T-helper 17 cell (primary cell): ENCODE measurements around the gene GP1BA. TPM values are rescaled to one million over a fixed set of nuclear protein-coding genes. Genes with fewer than 3 reads are reported as not detected.
A peak's percentile ranks its signal among the peaks of the same experiment; 100 is the strongest.

Experiments used
- ATAC-seq: fragments of 150-1000 bp; cut with Tn5 transposase; 2 replicates; pipeline ENCODE4 v1.10.0; 2021; ENCODE audit warnings: mild to moderate bottlenecking, moderate library complexity
- DNase-seq, 3 donors: peaks; one replicate each; pipeline versions ENCODE4 v3.0.0 to v3.0.0-alpha.2; 2020 to 2021
- H3K9me3 ChIP-seq: one replicate; pipeline ENCODE4 v1.7.0; 2013; ENCODE audit warnings: low read length, mild to moderate bottlenecking; ENCODE audit not compliant: control insufficient read depth, poor library complexity, severe bottlenecking
- H3K27ac Mint-ChIP-seq: one replicate; pipeline ENCODE4 v1.8.0; 2022; ENCODE audit warnings: mild to moderate bottlenecking, moderate library complexity, mixed read lengths
- H3K27me3 Mint-ChIP-seq: one replicate; pipeline ENCODE4 v1.8.0; 2022; ENCODE audit warnings: mixed read lengths
- H3K36me3 Mint-ChIP-seq: one replicate; pipeline ENCODE4 v1.8.0; 2022; ENCODE audit warnings: low read depth, mixed read lengths
- H3K4me1 Mint-ChIP-seq: one replicate; pipeline ENCODE4 v1.8.0; 2022; ENCODE audit warnings: mild to moderate bottlenecking, mixed read lengths
- H3K4me3 Mint-ChIP-seq: one replicate; pipeline ENCODE4 v1.8.0; 2022; ENCODE audit warnings: mild to moderate bottlenecking, moderate library complexity, mixed read lengths
- total RNA-seq, 4 donors: library from RNA in 2 of 4; stranded (reverse) in 2 of 4; gene quantifications; one replicate each; pipeline ENCODE4 v1.2.3 and lab custom pipeline; 2022 to 2026

GP1BA gene
- total RNA-seq, 2 donors from 2014 or later, result 1.6 to 22.9 TPM

GRCh38 chr17:4945176-4945943 lies 13.3 kb downstream of the GP1BA start:
- H3K4me1 Mint-ChIP-seq, result peaks cover 58% of the 10 kb centered on the region
- H3K27ac Mint-ChIP-seq, result peak overlapping the region; percentile 93
- peaks cover 26% of the 10 kb centered on the region for H3K36me3 Mint-ChIP-seq
- peak; percentile 40 for ATAC-seq
- DNase-seq, result peak; percentile 48 to 61 (median 54)
- H3K27me3 Mint-ChIP-seq, result no peaks in the 10 kb centered on the region
- H3K4me3 Mint-ChIP-seq, result peak overlapping the region; percentile 100
- no peaks in the 10 kb centered on the region for H3K9me3 ChIP-seq

DNA sequence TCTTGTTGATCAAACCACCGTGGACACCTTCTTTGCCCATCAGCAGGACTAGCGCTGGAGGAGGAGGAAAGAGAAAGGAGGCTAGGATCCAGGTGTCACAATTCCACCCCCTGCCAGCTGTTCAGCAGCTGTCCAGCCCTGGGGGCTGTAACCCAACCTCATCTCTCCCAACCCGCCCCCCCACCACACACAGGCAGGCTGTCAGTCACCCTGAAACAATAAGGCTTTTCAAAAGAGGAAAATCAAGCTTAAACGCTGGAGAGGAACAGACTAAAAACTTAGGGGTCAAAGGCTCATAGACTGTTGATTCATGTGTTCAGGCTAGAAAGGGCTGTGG lies 13.8 kb downstream of the GP1BA start:
- Mint-ChIP-seq H3K36me3 (peaks cover 26% of the 10 kb centered on the region), H3K27me3 (no peaks in the 10 kb centered on the region), H3K27ac (peak overlapping the region; percentile 93), H3K4me1 (peaks cover 63% of the 10 kb centered on the region), H3K4me3 (peak overlapping the region; percentile 100)
- H3K9me3 ChIP-seq, result no peaks in the 10 kb centered on the region
- DNase-seq (no peak), ATAC-seq (no peak)

DNA sequence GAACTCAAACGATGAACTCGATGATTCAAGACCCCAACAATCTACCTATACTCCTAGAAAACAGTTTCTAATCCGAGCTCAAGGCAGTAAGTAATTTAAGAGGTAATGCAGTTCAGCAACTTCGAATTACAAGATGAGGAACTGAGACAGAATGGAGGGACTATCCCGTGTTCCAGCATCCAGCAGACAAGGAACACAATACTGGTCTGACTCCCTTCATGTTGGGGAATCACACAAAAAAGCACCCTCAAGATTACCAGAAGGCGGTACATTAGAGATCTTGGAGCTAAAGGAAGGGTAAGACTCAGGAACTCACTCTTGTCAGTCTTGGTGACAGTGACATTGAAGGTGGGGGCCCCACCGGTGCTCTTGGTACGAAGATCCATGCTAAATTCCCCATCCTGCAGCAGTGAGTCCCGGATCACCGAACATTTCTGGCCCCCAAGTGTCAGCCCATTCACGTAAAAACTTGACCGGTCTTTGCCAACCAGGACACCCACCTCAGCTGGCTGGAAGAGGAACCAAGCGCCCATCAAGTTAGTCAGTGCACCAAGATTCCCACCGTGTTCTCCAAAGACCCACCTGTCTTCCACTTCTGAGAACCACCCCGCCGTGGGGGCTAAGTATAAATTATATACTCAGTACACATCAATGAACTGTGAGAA lies 14.4 kb downstream of the GP1BA start:
- peak overlapping the region; percentile 100 for H3K4me3 Mint-ChIP-seq
- DNase-seq (no peak), ATAC-seq (no peak)
- H3K27ac Mint-ChIP-seq, result peak overlapping the region; percentile 93
- peaks cover 22% of the 10 kb centered on the region for H3K36me3 Mint-ChIP-seq
- peaks cover 61% of the 10 kb centered on the region for H3K4me1 Mint-ChIP-seq
- H3K27me3 Mint-ChIP-seq, result no peaks in the 10 kb centered on the region
- H3K9me3 ChIP-seq, result no peaks in the 10 kb centered on the region

- Mint-ChIP-seq H3K27me3 (no peaks in the 10 kb centered on the region), H3K36me3 (peaks cover 19% of the 10 kb centered on the region), H3K4me1 (peaks cover 56% of the 10 kb centered on the region), H3K27ac (peak overlapping the region; percentile 93), H3K4me3 (peak overlapping the region; percentile 100)
- no peaks in the 10 kb centered on the region for H3K9me3 ChIP-seq
- DNase-seq (no peak), ATAC-seq (no peak)
These were observed 14.9 kb downstream of the GP1BA start for GRCh38 chr17:4947010-4947410.

DNA sequence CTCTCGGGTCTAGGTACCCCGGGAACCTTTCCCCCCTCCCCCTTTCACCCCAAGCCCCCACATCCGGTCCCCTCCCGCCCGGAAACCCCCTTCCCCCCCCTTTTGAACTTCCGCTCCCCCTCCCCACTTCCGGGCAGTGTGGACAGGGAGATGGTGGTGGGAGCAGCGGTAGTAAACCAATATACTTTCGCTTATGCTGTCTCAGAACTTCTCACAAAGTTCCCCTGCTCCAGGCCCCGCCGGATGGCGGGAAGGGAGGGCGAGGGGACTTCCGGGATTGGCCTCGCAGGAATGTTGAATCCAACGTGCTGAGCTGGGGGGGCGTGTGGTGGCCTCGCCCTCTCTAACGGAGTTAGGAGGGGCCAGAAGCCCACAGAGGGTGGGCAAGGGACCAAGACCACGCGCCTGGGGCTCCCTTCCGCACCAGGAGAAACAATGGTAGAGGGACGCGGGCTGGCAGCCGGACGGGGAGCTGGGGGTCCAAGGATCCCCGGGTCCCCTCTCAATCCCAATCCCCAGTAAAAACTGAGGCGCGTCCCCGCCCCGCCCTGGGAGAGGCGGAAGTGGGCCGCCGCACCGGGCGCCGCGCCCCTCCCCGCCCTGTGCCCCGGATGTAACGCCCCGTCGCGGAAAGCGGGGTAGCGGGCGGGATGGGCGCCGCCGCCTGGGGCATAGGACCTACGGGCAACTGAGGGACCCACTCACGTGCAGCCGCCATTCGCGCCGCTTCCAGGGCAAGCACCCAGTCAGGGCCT lies 15.5 kb downstream of the GP1BA start:
- H3K9me3 ChIP-seq, result no peaks in the 10 kb centered on the region
- Mint-ChIP-seq H3K36me3 (peaks cover 19% of the 10 kb centered on the region), H3K27ac (peak overlapping the region; percentile 93), H3K4me3 (peak overlapping the region; percentile 100), H3K4me1 (peaks cover 50% of the 10 kb centered on the region), H3K27me3 (no peaks in the 10 kb centered on the region)
- peak; percentile 28 for ATAC-seq
- DNase-seq, result peak; percentile 50 to 61 (median 55)

DNA sequence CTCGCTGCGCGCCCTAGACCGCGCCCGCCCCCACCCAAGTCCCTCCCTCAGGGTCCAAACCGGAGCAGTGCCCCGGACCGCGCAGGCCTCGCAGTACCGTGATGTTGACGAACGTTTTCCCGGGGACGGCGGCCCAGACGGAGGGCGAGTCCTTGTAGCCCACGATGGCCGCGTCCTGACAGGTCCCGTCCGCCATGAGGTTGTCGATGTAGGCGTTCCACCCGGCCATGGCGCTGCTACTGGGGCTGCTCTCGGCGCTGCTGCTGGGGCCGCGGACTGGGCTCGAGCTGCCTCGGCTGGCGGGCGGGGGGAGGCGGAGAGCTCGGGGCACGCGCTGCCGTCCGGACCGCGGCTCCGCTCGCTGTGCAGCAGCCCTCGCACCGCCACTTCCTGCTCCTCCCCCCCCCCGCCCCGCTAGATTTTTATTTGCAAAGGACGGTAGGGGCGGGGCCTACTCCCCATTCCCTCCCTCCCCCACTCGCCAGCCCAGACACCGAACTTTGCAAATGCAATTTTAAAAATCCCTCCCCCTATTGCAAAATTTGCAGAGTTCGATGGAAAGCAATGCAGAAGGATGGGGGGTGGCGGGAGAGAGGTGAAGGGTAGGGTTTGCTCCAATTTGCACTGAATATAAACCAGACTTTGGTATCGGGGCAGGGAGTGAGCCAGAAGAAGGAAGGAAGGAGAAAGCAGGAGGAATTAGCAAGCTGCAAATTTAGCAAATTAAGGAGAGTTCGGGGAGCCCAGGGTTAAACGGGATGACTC lies 16.3 kb downstream of the GP1BA start, which contains the start of gene PFN1:
TSS of gene PFN1 (minus strand) at position 365 of the 765 bp plus-strand sequence. CDS start at position 229, 136 bp downstream.
- DNase-seq (peak; percentile 73 to 86 (median 79)), ATAC-seq (peak; percentile 64)
- H3K4me3 Mint-ChIP-seq, result peak within 1 kb of the TSS; percentile 100
- no peaks in the 10 kb centered on the region for H3K27me3 Mint-ChIP-seq
- H3K27ac Mint-ChIP-seq, result peak within 1 kb of the TSS; percentile 96
- no peaks in the 10 kb centered on the region for H3K9me3 ChIP-seq
- H3K4me1 Mint-ChIP-seq, result peaks cover 43% of the 10 kb centered on the region
- peaks cover 19% of the 10 kb centered on the region for H3K36me3 Mint-ChIP-seq

DNA sequence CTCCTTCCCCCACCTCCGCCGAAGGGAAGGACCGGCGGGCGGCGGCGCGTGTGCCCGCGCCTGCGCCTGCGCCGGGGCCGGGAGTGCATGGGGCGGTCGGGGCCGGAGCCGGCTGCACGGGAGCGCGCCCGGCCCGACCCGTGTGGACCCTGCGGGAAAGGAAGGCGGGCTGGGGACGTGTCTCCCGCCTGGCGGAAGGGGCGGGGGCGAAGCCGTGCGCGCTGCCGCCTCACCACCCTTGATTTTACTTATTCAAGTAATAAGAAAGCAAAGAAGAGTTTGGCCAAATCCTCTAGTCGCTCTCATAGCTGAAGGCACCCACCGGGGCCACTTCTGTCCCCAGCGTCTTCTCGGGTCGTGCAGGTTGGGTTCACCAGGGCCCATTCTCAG lies 16.8 kb downstream of the GP1BA start:
- Mint-ChIP-seq H3K4me3 (peak overlapping the region; percentile 100), H3K27me3 (no peaks in the 10 kb centered on the region), H3K27ac (peak overlapping the region; percentile 96), H3K4me1 (peaks cover 41% of the 10 kb centered on the region), H3K36me3 (peaks cover 19% of the 10 kb centered on the region)
- H3K9me3 ChIP-seq, result no peaks in the 10 kb centered on the region
- ATAC-seq (peak; percentile 50), DNase-seq (peak; percentile 54 to 64 (median 62))

DNA sequence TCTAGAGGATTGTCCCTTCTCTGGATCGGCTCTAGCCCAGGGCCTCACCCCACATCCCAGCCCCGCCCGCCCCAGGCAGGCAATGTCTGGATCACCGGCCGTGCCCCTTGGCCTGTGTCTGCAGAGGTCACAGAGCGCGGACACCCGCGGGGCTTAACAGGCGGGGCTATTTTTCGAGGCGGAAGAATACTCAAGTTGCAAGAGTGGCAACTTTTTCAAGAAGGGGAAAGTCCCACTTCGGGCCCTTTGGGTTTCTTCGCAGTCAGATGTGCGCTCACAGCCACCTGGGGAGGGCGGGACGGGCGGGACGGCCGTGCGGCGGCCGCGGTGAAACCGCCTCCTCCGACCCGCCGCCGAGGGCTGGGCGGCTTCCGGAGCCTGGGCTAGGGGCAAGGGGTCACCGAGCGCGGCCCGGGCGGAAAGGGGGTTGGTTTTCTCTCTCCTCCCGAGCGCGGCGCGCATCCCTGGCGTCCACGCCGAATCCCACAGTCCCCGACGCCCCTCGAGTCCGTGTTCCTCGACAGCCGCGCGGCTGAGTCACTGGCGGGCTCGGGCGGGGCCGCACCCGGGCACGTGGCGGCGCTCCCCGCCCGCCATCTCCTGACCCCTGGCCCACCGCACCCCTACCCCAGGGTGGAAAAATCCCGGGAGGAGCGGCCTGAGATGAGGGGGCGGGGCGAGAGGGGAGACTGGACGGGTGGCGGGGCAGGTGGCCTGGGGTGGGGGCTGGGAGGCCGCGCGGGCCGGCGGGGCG lies 17.4 kb downstream of the GP1BA start:
- H3K27ac Mint-ChIP-seq, result peak overlapping the region; percentile 96
- peak overlapping the region; percentile 100 for H3K4me3 Mint-ChIP-seq
- peaks cover 15% of the 10 kb centered on the region for H3K36me3 Mint-ChIP-seq
- DNase-seq (peak; percentile 60 to 66 (median 63)), ATAC-seq (peak; percentile 60)
- peaks cover 36% of the 10 kb centered on the region for H3K4me1 Mint-ChIP-seq
- no peaks in the 10 kb centered on the region for H3K27me3 Mint-ChIP-seq
- no peaks in the 10 kb centered on the region for H3K9me3 ChIP-seq

GRCh38 chr17:4950075-4950745 lies 18.1 kb downstream of the GP1BA start:
- Mint-ChIP-seq H3K36me3 (peaks cover 12% of the 10 kb centered on the region), H3K4me3 (peak overlapping the region; percentile 100), H3K27ac (peak overlapping the region; percentile 79), H3K27me3 (no peaks in the 10 kb centered on the region), H3K4me1 (peaks cover 29% of the 10 kb centered on the region)
- H3K9me3 ChIP-seq, result no peaks in the 10 kb centered on the region
- no peak for DNase-seq
- peak; percentile 2 for ATAC-seq

DNA sequence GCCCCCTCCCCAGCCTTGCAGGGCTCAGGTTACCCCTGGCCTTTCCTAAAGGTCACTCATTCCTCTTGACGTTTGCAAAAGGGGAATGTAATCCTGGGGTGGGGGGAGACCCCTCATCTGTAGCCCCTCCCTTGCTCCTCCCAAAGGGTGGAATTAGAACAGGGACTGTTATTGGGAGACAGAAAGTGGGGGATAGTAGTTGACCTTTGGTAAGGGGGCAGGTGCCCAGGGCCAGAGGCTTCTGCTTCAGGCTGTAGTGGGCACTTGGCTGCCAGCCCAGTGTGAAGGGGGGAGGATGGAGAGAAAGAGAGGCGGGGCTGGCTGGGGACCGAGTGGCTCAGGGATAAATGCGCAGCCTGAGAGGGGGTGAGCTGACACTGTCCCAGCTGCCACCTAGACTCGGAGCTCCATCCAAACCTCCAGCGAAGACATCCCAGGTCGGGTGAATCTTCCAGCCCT lies 18.7 kb downstream of the GP1BA start, which contains the start of gene ENO3:
TSS of gene ENO3 (plus strand) at position 374 of the 459 bp plus-strand sequence. CDS start 711 bp downstream, outside the sequence.
- no peak for DNase-seq
- H3K27me3 Mint-ChIP-seq, result no peaks in the 10 kb centered on the region

DNA sequence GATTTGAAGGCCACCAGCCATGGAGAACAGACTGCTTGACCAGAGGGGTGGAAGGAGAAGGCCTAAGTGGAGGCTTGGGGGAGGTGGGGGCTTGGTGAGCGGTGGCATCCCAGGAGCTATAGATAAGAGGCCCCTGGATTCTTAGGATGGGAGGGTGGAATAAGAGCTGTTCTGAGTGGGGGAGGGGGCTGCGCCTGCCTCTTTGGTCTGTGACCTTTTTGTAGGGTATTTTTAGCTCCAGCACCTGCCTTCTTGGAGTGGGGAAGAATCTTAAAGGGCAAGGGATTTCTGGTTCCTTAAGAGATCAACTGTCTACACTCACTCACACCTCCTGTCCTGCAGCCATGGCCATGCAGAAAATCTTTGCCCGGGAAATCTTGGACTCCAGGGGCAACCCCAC lies 19.4 kb downstream of the GP1BA start:
- no peaks in the 10 kb centered on the region for H3K9me3 ChIP-seq
- H3K4me1 Mint-ChIP-seq, result peaks cover 22% of the 10 kb centered on the region
- no peak for DNase-seq
- H3K4me3 Mint-ChIP-seq, result peak overlapping the region; percentile 21
- peak overlapping the region; percentile 79 for H3K27ac Mint-ChIP-seq
- ATAC-seq, result no peak
- peaks cover 7% of the 10 kb centered on the region for H3K36me3 Mint-ChIP-seq
- no peaks in the 10 kb centered on the region for H3K27me3 Mint-ChIP-seq

More for the DNA sequence above, 18.7 kb downstream of the GP1BA start, which contains the start of gene ENO3:
- no peaks in the 10 kb centered on the region for H3K9me3 ChIP-seq
- peak within 1 kb of the TSS; percentile 100 for H3K4me3 Mint-ChIP-seq
- ATAC-seq, result no peak
- peaks cover 23% of the 10 kb centered on the region for H3K4me1 Mint-ChIP-seq
- H3K27ac Mint-ChIP-seq, result peak within 1 kb of the TSS; percentile 79
- H3K36me3 Mint-ChIP-seq, result peaks cover 7% of the 10 kb centered on the region
